Stimulated activated naive B cell treated with anti-CD40 and anti-IgM and Interleukin-4, amounts not matched to agents 10 μg/mL and 1 μg/mL and 100 μg/mL, for 72 hours (primary cell): ENCODE results near the gene NFASC.

Experiments
- ATAC-seq, 2 donors: fragments of 150-1000 bp; cut with Tn5 transposase; replicated peaks; 2 replicates each; pipeline ENCODE4 v1.10.0; 2021; ENCODE audit warnings: moderate library complexity in 1 of 2
- DNase-seq: peaks from one replicate; pipeline ENCODE4 v3.0.0; 2021
- H3K27ac Mint-ChIP-seq: one replicate; pipeline ENCODE4 v1.8.0; 2022; ENCODE audit warnings: mild to moderate bottlenecking, mixed read lengths
- H3K27me3 Mint-ChIP-seq, 2 donors: one replicate each; pipeline ENCODE4 v1.8.0; 2022; ENCODE audit warnings: mixed read lengths in 2 of 2
- H3K36me3 Mint-ChIP-seq, 2 donors: one replicate each; pipeline ENCODE4 v1.8.0; 2022; ENCODE audit warnings: mixed read lengths in 2 of 2, mild to moderate bottlenecking in 1 of 2
- H3K4me1 Mint-ChIP-seq, 2 donors: one replicate each; pipeline ENCODE4 v1.8.0; 2022; ENCODE audit warnings: mixed read lengths in 2 of 2, mild to moderate bottlenecking in 1 of 2
- H3K4me3 Mint-ChIP-seq, 2 donors: one replicate each; pipeline ENCODE4 v1.8.0; 2022; ENCODE audit warnings: mild to moderate bottlenecking in 2 of 2, mixed read lengths in 2 of 2, moderate library complexity in 1 of 2
- H3K9me3 Mint-ChIP-seq, 2 donors: one replicate each; pipeline ENCODE4 v1.8.0; 2022; ENCODE audit warnings: mixed read lengths in 2 of 2, mild to moderate bottlenecking in 1 of 2

Gene NFASC

GRCh38 chr1:205061665-205062069 lies 191.0 kb downstream of the NFASC start:
- ATAC-seq (peak; percentile 76 to 78), DNase-seq (peak; percentile 50)
- Mint-ChIP-seq H3K36me3 (no peaks in the 10 kb centered on the region), H3K4me1 (peaks cover 0 to 6% of the 10 kb centered on the region in 2 donors), H3K27ac (no peak overlapping the region), H3K4me3 (no peak overlapping the region), H3K9me3 (no peaks in the 10 kb centered on the region), H3K27me3 (no peaks in the 10 kb centered on the region)

- DNase-seq = no peak
- no peaks in the 10 kb centered on the region for H3K36me3 Mint-ChIP-seq
- no peaks in the 10 kb centered on the region for H3K27me3 Mint-ChIP-seq
- H3K27ac Mint-ChIP-seq = no peak overlapping the region
- H3K4me1 Mint-ChIP-seq = peaks cover 0 to 6% of the 10 kb centered on the region in 2 donors
- ATAC-seq = no peak
- no peak overlapping the region for H3K4me3 Mint-ChIP-seq
- no peaks in the 10 kb centered on the region for H3K9me3 Mint-ChIP-seq
These were observed 191.7 kb downstream of the NFASC start for GRCh38 chr1:205062319-205062718.

GRCh38 chr1:205062895-205063294 lies 192.2 kb downstream of the NFASC start:
- Mint-ChIP-seq H3K27ac (no peak overlapping the region), H3K36me3 (no peaks in the 10 kb centered on the region), H3K4me3 (no peak overlapping the region), H3K27me3 (no peaks in the 10 kb centered on the region), H3K4me1 (peaks cover 0 to 6% of the 10 kb centered on the region in 2 donors), H3K9me3 (no peaks in the 10 kb centered on the region)
- no peak for DNase-seq
- no peak for ATAC-seq

GRCh38 chr1:205064301-205064700 lies 193.6 kb downstream of the NFASC start:
- DNase-seq (no peak), ATAC-seq (no peak)
- H3K4me3 Mint-ChIP-seq = no peak overlapping the region
- H3K27me3 Mint-ChIP-seq = no peaks in the 10 kb centered on the region
- peaks cover 0 to 6% of the 10 kb centered on the region in 2 donors for H3K4me1 Mint-ChIP-seq
- no peaks in the 10 kb centered on the region for H3K9me3 Mint-ChIP-seq
- H3K36me3 Mint-ChIP-seq = no peaks in the 10 kb centered on the region
- H3K27ac Mint-ChIP-seq = no peak overlapping the region

- H3K4me1 Mint-ChIP-seq = peaks cover 0 to 6% of the 10 kb centered on the region in 2 donors
- H3K36me3 Mint-ChIP-seq = no peaks in the 10 kb centered on the region
- no peak overlapping the region for H3K4me3 Mint-ChIP-seq
- DNase-seq (no peak), ATAC-seq (no peak)
- H3K27ac Mint-ChIP-seq = no peak overlapping the region
- no peaks in the 10 kb centered on the region for H3K27me3 Mint-ChIP-seq
- H3K9me3 Mint-ChIP-seq = no peaks in the 10 kb centered on the region
These were observed 194.2 kb downstream of the NFASC start for GRCh38 chr1:205064741-205065316.

- Mint-ChIP-seq H3K9me3 (no peaks in the 10 kb centered on the region), H3K36me3 (no peaks in the 10 kb centered on the region), H3K4me3 (no peak overlapping the region), H3K27me3 (no peaks in the 10 kb centered on the region), H3K27ac (no peak overlapping the region), H3K4me1 (peaks cover 0 to 6% of the 10 kb centered on the region in 2 donors)
- ATAC-seq = no peak
- no peak for DNase-seq
These were observed 195.0 kb downstream of the NFASC start for GRCh38 chr1:205065666-205066065.

GRCh38 chr1:205066141-205066818 lies 195.6 kb downstream of the NFASC start:
- no peaks in the 10 kb centered on the region for H3K9me3 Mint-ChIP-seq
- ATAC-seq = peak in 1 of 2 donors; percentile 18
- no peaks in the 10 kb centered on the region for H3K27me3 Mint-ChIP-seq
- H3K4me3 Mint-ChIP-seq = no peak overlapping the region
- peaks cover 0 to 6% of the 10 kb centered on the region in 2 donors for H3K4me1 Mint-ChIP-seq
- H3K27ac Mint-ChIP-seq = no peak overlapping the region
- no peaks in the 10 kb centered on the region for H3K36me3 Mint-ChIP-seq
- no peak for DNase-seq

- Mint-ChIP-seq H3K9me3 (no peaks in the 10 kb centered on the region), H3K4me1 (no peaks in the 10 kb centered on the region), H3K36me3 (no peaks in the 10 kb centered on the region), H3K27me3 (no peaks in the 10 kb centered on the region), H3K27ac (no peak overlapping the region), H3K4me3 (no peak overlapping the region)
- DNase-seq (no peak), ATAC-seq (no peak)
These were observed 196.4 kb downstream of the NFASC start for GRCh38 chr1:205067031-205067430.

- DNase-seq (no peak), ATAC-seq (no peak)
- H3K9me3 Mint-ChIP-seq = no peaks in the 10 kb centered on the region
- H3K4me1 Mint-ChIP-seq = no peaks in the 10 kb centered on the region
- no peaks in the 10 kb centered on the region for H3K27me3 Mint-ChIP-seq
- no peak overlapping the region for H3K27ac Mint-ChIP-seq
- no peak overlapping the region for H3K4me3 Mint-ChIP-seq
- H3K36me3 Mint-ChIP-seq = no peaks in the 10 kb centered on the region
These were observed 197.3 kb downstream of the NFASC start for GRCh38 chr1:205068001-205068400.

GRCh38 chr1:205068457-205069040 lies 197.9 kb downstream of the NFASC start:
- Mint-ChIP-seq H3K4me1 (no peaks in the 10 kb centered on the region), H3K27ac (no peak overlapping the region), H3K9me3 (no peaks in the 10 kb centered on the region), H3K27me3 (no peaks in the 10 kb centered on the region), H3K4me3 (no peak overlapping the region), H3K36me3 (no peaks in the 10 kb centered on the region)
- DNase-seq (no peak), ATAC-seq (no peak)

- Mint-ChIP-seq H3K27ac (no peak overlapping the region), H3K9me3 (no peaks in the 10 kb centered on the region), H3K36me3 (no peaks in the 10 kb centered on the region), H3K4me3 (no peak overlapping the region), H3K4me1 (no peaks in the 10 kb centered on the region), H3K27me3 (no peaks in the 10 kb centered on the region)
- ATAC-seq (no peak), DNase-seq (no peak)
These were observed 198.9 kb downstream of the NFASC start for GRCh38 chr1:205069371-205070125.

GRCh38 chr1:205071028-205071409 lies 200.4 kb downstream of the NFASC start:
- H3K9me3 Mint-ChIP-seq = no peaks in the 10 kb centered on the region
- H3K4me1 Mint-ChIP-seq = no peaks in the 10 kb centered on the region
- no peaks in the 10 kb centered on the region for H3K27me3 Mint-ChIP-seq
- ATAC-seq (no peak), DNase-seq (no peak)
- H3K27ac Mint-ChIP-seq = no peak overlapping the region
- no peaks in the 10 kb centered on the region for H3K36me3 Mint-ChIP-seq
- H3K4me3 Mint-ChIP-seq = no peak overlapping the region

GRCh38 chr1:205071801-205072200 lies 201.1 kb downstream of the NFASC start:
- ATAC-seq (no peak), DNase-seq (no peak)
- no peaks in the 10 kb centered on the region for H3K36me3 Mint-ChIP-seq
- no peaks in the 10 kb centered on the region for H3K9me3 Mint-ChIP-seq
- no peak overlapping the region for H3K4me3 Mint-ChIP-seq
- H3K4me1 Mint-ChIP-seq = no peaks in the 10 kb centered on the region
- no peak overlapping the region for H3K27ac Mint-ChIP-seq
- no peaks in the 10 kb centered on the region for H3K27me3 Mint-ChIP-seq

- H3K4me3 Mint-ChIP-seq = no peak overlapping the region
- H3K36me3 Mint-ChIP-seq = no peaks in the 10 kb centered on the region
- H3K27ac Mint-ChIP-seq = no peak overlapping the region
- H3K27me3 Mint-ChIP-seq = no peaks in the 10 kb centered on the region
- ATAC-seq (no peak), DNase-seq (no peak)
- H3K9me3 Mint-ChIP-seq = no peaks in the 10 kb centered on the region
- no peaks in the 10 kb centered on the region for H3K4me1 Mint-ChIP-seq
These were observed 201.6 kb downstream of the NFASC start for GRCh38 chr1:205072286-205072685.
